Trophoblast cell (in vitro differentiated cells and primary cell): Measurements from ENCODE around the gene EPN2.

Experiments used
- DNase-seq, 2 donors: peaks; one replicate each; pipeline ENCODE4 v3.0.0-alpha.2; 2016
- H2AFZ ChIP-seq: 2 replicates; pipeline ENCODE4 v1.6.1; 2013; ENCODE audit warnings: low read length, moderate library complexity, mild to moderate bottlenecking; ENCODE audit not compliant: insufficient read depth, poor library complexity
- H2AK5ac ChIP-seq: 2 replicates; pipeline ENCODE4 v1.6.1; 2013; ENCODE audit warnings: mild to moderate bottlenecking, low read length
- H2BK120ac ChIP-seq: 2 replicates; pipeline ENCODE4 v1.6.1; 2013; ENCODE audit warnings: low read length, mild to moderate bottlenecking, moderate library complexity; ENCODE audit not compliant: insufficient read depth, poor library complexity
- H2BK12ac ChIP-seq: 2 replicates; pipeline ENCODE4 v1.6.1; 2013; ENCODE audit warnings: mild to moderate bottlenecking, low read length, moderate library complexity
- H2BK5ac ChIP-seq: 2 replicates; pipeline ENCODE4 v1.6.1; 2013; ENCODE audit warnings: low read length, low read depth, moderate library complexity, mild to moderate bottlenecking; ENCODE audit not compliant: poor library complexity
- H3K14ac ChIP-seq: 2 replicates; pipeline ENCODE4 v1.6.1; 2013; ENCODE audit warnings: mild to moderate bottlenecking, low read length
- H3K18ac ChIP-seq: 2 replicates; pipeline ENCODE4 v1.6.1; 2013; ENCODE audit warnings: mild to moderate bottlenecking, low read length
- H3K23ac ChIP-seq: 2 replicates; pipeline ENCODE4 v1.6.1; 2013; ENCODE audit warnings: low read length
- H3K27ac ChIP-seq: 2 replicates; pipeline ENCODE4 v1.5.1; 2013; ENCODE audit warnings: low read depth, mild to moderate bottlenecking, inconsistent platforms, low read length, moderate library complexity
- H3K27me3 ChIP-seq: 2 replicates; pipeline ENCODE4 v1.6.1; 2013; ENCODE audit warnings: inconsistent platforms, mild to moderate bottlenecking, low read length, moderate library complexity; ENCODE audit not compliant: insufficient read depth
- H3K36me3 ChIP-seq, 2 experiments: 1 replicate in 1 of 2; 2 replicates in 1 of 2; pipeline ENCODE4 v1.6.1; 2013; ENCODE audit warnings: low read length in 2 of 2, mild to moderate bottlenecking in 2 of 2, moderate library complexity in 1 of 2; ENCODE audit not compliant: insufficient read depth in 2 of 2, control insufficient read depth in 1 of 2
- H3K4ac ChIP-seq: 2 replicates; pipeline ENCODE4 v1.6.1; 2013; ENCODE audit warnings: low read depth, mild to moderate bottlenecking, low read length, moderate library complexity
- H3K4me1 ChIP-seq, 2 experiments: 1 replicate in 1 of 2; 2 replicates in 1 of 2; pipeline ENCODE4 v1.6.1; 2013; ENCODE audit warnings: low read length in 2 of 2, mild to moderate bottlenecking in 2 of 2, moderate library complexity in 1 of 2; ENCODE audit not compliant: insufficient read depth in 2 of 2, control insufficient read depth in 1 of 2
- H3K4me2 ChIP-seq: 2 replicates; pipeline ENCODE4 v1.6.1; 2013; ENCODE audit warnings: inconsistent platforms, mild to moderate bottlenecking, low read length, moderate library complexity
- H3K4me3 ChIP-seq: 2 replicates; pipeline ENCODE4 v1.5.1; 2013; ENCODE audit warnings: mild to moderate bottlenecking, low read depth, low read length, inconsistent platforms
- H3K79me1 ChIP-seq: one replicate; pipeline ENCODE4 v1.6.1; 2013; ENCODE audit warnings: low read length
- H3K79me2 ChIP-seq: 2 replicates; pipeline ENCODE4 v1.6.1; 2013; ENCODE audit warnings: low read length, mild to moderate bottlenecking; ENCODE audit not compliant: control insufficient read depth, insufficient read depth, poor library complexity
- H3K9ac ChIP-seq: 2 replicates; pipeline ENCODE4 v1.6.1; 2013; ENCODE audit warnings: mild to moderate bottlenecking, low read length
- H3K9me3 ChIP-seq: 2 replicates; pipeline ENCODE4 v1.6.1; 2013; ENCODE audit warnings: low read depth, mild to moderate bottlenecking, control low read depth, inconsistent platforms, low read length; ENCODE audit not compliant: insufficient read depth
- H4K12ac ChIP-seq: 2 replicates; pipeline ENCODE4 v1.6.1; 2013; ENCODE audit warnings: low read depth, mild to moderate bottlenecking, low read length, moderate library complexity
- H4K8ac ChIP-seq: 2 replicates; pipeline ENCODE4 v1.6.1; 2013; ENCODE audit warnings: low read depth, mild to moderate bottlenecking, low read length, moderate library complexity
- H4K91ac ChIP-seq: one replicate; pipeline ENCODE4 v1.6.1; 2013; ENCODE audit warnings: low read depth, mild to moderate bottlenecking, low read length, moderate library complexity
- WGBS: extraction: QIAGEN DNeasy Blood & Tissue Kit; methylation state at CpG from one replicate; pipeline ENCODE4 v1.1.7; 2013; ENCODE audit warnings: missing lambda C conversion rate; ENCODE audit not compliant: insufficient read length, insufficient coverage; ENCODE audit errors: extremely low coverage; 5-methylcytosine and 5-hydroxymethylcytosine counted together

The EPN2 gene

GRCh38 chr17:19366637-19366972 is 129.4 kb downstream of the EPN2 start:
- Histone ChIP-seq H2AFZ (no peak overlapping the region), H3K4me1 (peaks cover 4 to 10% of the 10 kb centered on the region in 2 experiments), H3K36me3 (no peaks in the 10 kb centered on the region), H3K79me2 (peaks cover 2% of the 10 kb centered on the region), H3K4me3 (no peak overlapping the region), H3K27me3 (no peaks in the 10 kb centered on the region), H2BK5ac (no peak overlapping the region), H3K4me2 (no peak overlapping the region), H3K23ac (no peak overlapping the region), H2BK120ac (no peak overlapping the region), H2AK5ac (no peak overlapping the region), H3K9ac (no peak overlapping the region), H2BK12ac (no peak overlapping the region), H3K14ac (no peak overlapping the region), H3K9me3 (peaks cover 4% of the 10 kb centered on the region), H4K91ac (no peak overlapping the region), H3K79me1 (peaks cover 8% of the 10 kb centered on the region), H3K27ac (no peak overlapping the region), H3K18ac (no peak overlapping the region), H4K8ac (no peak overlapping the region), H3K4ac (no peak overlapping the region), H4K12ac (no peak overlapping the region)
- no peak for DNase-seq
- no CpG with 5 or more reads among the region's 5 CpGs for WGBS

- no CpG with 5 or more reads among the region's 4 CpGs for WGBS
- H3K23ac ChIP-seq = no peak overlapping the region
- H3K9me3 ChIP-seq = peaks cover 4% of the 10 kb centered on the region
These were observed 131.1 kb downstream of the EPN2 start for GRCh38 chr17:19368229-19368628.

GRCh38 chr17:19369107-19369778 is 132.1 kb downstream of the EPN2 start:
- H2BK5ac ChIP-seq = no peak overlapping the region
- H3K79me2 ChIP-seq = no peaks in the 10 kb centered on the region
- no peak for DNase-seq
- H3K4ac ChIP-seq = no peak overlapping the region
- H4K8ac ChIP-seq = no peak overlapping the region
- no peak overlapping the region for H3K27ac ChIP-seq
- H2BK120ac ChIP-seq = no peak overlapping the region
- H2AFZ ChIP-seq = no peak overlapping the region
- no peaks in the 10 kb centered on the region for H3K27me3 ChIP-seq
- H3K14ac ChIP-seq = no peak overlapping the region
- H3K4me2 ChIP-seq = no peak overlapping the region
- H2BK12ac ChIP-seq = no peak overlapping the region
- H3K36me3 ChIP-seq = no peaks in the 10 kb centered on the region
- no peak overlapping the region for H3K9ac ChIP-seq
- H3K79me1 ChIP-seq = no peaks in the 10 kb centered on the region
- H3K4me1 ChIP-seq = peaks cover 0 to 6% of the 10 kb centered on the region in 2 experiments
- no peak overlapping the region for H3K18ac ChIP-seq
- WGBS = no CpG with 5 or more reads among the region's 16 CpGs
- H2AK5ac ChIP-seq = no peak overlapping the region
- H3K23ac ChIP-seq = no peak overlapping the region
- no peak overlapping the region for H4K91ac ChIP-seq
- H4K12ac ChIP-seq = no peak overlapping the region
- no peak overlapping the region for H3K4me3 ChIP-seq
- peaks cover 4% of the 10 kb centered on the region for H3K9me3 ChIP-seq

More at GRCh38 chr17:19368229-19368628, 131.1 kb downstream of the EPN2 start:
- DNase-seq = no peak
- Histone ChIP-seq H3K14ac (no peak overlapping the region), H3K4me1 (peaks cover 0 to 6% of the 10 kb centered on the region in 2 experiments), H3K4me2 (no peak overlapping the region), H3K4me3 (no peak overlapping the region), H2BK12ac (no peak overlapping the region), H2AK5ac (no peak overlapping the region), H3K27me3 (no peaks in the 10 kb centered on the region), H4K12ac (no peak overlapping the region), H3K79me2 (no peaks in the 10 kb centered on the region), H3K4ac (no peak overlapping the region), H4K8ac (no peak overlapping the region), H3K18ac (no peak overlapping the region), H3K79me1 (no peaks in the 10 kb centered on the region), H3K9ac (no peak overlapping the region), H2AFZ (no peak overlapping the region), H2BK5ac (no peak overlapping the region), H3K27ac (no peak overlapping the region), H4K91ac (no peak overlapping the region), H2BK120ac (no peak overlapping the region), H3K36me3 (no peaks in the 10 kb centered on the region)

GRCh38 chr17:19369846-19370492 is 132.8 kb downstream of the EPN2 start:
- H3K4me3 ChIP-seq = no peak overlapping the region
- no peak overlapping the region for H3K27ac ChIP-seq
- no peaks in the 10 kb centered on the region for H3K79me2 ChIP-seq
- H2AK5ac ChIP-seq = no peak overlapping the region
- no peak overlapping the region for H4K12ac ChIP-seq
- H3K27me3 ChIP-seq = no peaks in the 10 kb centered on the region
- H3K18ac ChIP-seq = no peak overlapping the region
- no peak for DNase-seq
- H3K9me3 ChIP-seq = peaks cover 4% of the 10 kb centered on the region
- H3K4me2 ChIP-seq = no peak overlapping the region
- no peak overlapping the region for H4K8ac ChIP-seq
- H3K9ac ChIP-seq = no peak overlapping the region
- H2AFZ ChIP-seq = no peak overlapping the region
- peaks cover 0 to 6% of the 10 kb centered on the region in 2 experiments for H3K4me1 ChIP-seq
- H3K79me1 ChIP-seq = no peaks in the 10 kb centered on the region
- WGBS = no CpG with 5 or more reads among the region's 12 CpGs
- H2BK12ac ChIP-seq = no peak overlapping the region
- no peak overlapping the region for H3K14ac ChIP-seq
- H2BK120ac ChIP-seq = no peak overlapping the region
- H2BK5ac ChIP-seq = no peak overlapping the region
- no peak overlapping the region for H4K91ac ChIP-seq
- no peaks in the 10 kb centered on the region for H3K36me3 ChIP-seq
- H3K23ac ChIP-seq = no peak overlapping the region
- no peak overlapping the region for H3K4ac ChIP-seq
